ENCODE data around the gene VGLL4. TPM values are rescaled to one million over a fixed set of nuclear protein-coding genes. Genes with fewer than 3 reads are reported as not detected.

The VGLL4 gene
- total RNA-seq, 2 experiments from 2014 or later, result 36.1 to 74.5 TPM

- ChIA-PET CTCF (ENCODE audit: unreplicated experiment) (no interaction called here), POLR2A (interaction anchor here (0.5 to 2.2 kb wide), 4 partner anchors 11 to 1148 kb away, joined by 3 to 5 read pairs (median 4); no protein-coding TSS in a partner anchor)
- Histone ChIP-seq H3K27ac (ENCODE audit: low read depth, low read length, poor library complexity, severe bottlenecking) (peak overlapping the region; percentile 68), H3K4me1 (ENCODE audit: insufficient read depth, low read length, poor library complexity, severe bottlenecking) (peaks cover 28% of the 10 kb centered on the region), H2AFZ (ENCODE audit: low read length) (no peak overlapping the region; the same call in 1 of the 2 replicates), H3K9me2 (ENCODE audit: insufficient read depth, low read length) (no peaks in the 10 kb centered on the region), H4K20me1 (ENCODE audit: insufficient read depth, low read length) (no peaks in the 10 kb centered on the region), H3K4me3 (ENCODE audit: low read depth, low read length, poor library complexity, severe bottlenecking) (peak overlapping the region; percentile 29), H3K79me2 (ENCODE audit: insufficient read depth, low read depth, low read length) (no peaks in the 10 kb centered on the region), H3K4me2 (ENCODE audit: low read length) (peak overlapping the region; percentile 70), H3K9me3 (ENCODE audit: low read length) (no peaks in the 10 kb centered on the region), H3K36me3 (ENCODE audit: insufficient read depth, low read length) (no peaks in the 10 kb centered on the region)
- TF ChIP-seq EZH2phosphoT487 (IDR thresholded peaks at IDR 0.05; ENCODE audit: borderline replicate concordance, low read depth, low read length), result no peak
- TF ChIP-seq, protein P1, sequence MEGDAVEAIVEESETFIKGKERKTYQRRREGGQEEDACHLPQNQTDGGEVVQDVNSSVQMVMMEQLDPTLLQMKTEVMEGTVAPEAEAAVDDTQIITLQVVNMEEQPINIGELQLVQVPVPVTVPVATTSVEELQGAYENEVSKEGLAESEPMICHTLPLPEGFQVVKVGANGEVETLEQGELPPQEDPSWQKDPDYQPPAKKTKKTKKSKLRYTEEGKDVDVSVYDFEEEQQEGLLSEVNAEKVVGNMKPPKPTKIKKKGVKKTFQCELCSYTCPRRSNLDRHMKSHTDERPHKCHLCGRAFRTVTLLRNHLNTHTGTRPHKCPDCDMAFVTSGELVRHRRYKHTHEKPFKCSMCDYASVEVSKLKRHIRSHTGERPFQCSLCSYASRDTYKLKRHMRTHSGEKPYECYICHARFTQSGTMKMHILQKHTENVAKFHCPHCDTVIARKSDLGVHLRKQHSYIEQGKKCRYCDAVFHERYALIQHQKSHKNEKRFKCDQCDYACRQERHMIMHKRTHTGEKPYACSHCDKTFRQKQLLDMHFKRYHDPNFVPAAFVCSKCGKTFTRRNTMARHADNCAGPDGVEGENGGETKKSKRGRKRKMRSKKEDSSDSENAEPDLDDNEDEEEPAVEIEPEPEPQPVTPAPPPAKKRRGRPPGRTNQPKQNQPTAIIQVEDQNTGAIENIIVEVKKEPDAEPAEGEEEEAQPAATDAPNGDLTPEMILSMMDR (conservative IDR thresholded peaks at IDR 0.05; ENCODE audit: low read length), result no peak
- no TSS peak for BruUV-seq (replicated peaks)
- intact Hi-C loops (cut with micrococcal nuclease; ENCODE audit: unreplicated experiment), result no loop called here
- DNase-seq (ENCODE audit: low spot score), result peak; percentile 11
These were observed 134.3 kb downstream of the VGLL4 start for GRCh38 chr3:11509173-11510000.

GRCh38 chr3:11508346-11509172 is 135.2 kb downstream of the VGLL4 start:
- Histone ChIP-seq H3K4me2 (ENCODE audit: low read length) (no peak overlapping the region), H3K4me1 (ENCODE audit: insufficient read depth, low read length, poor library complexity, severe bottlenecking) (peaks cover 28% of the 10 kb centered on the region), H3K79me2 (ENCODE audit: insufficient read depth, low read depth, low read length) (no peaks in the 10 kb centered on the region), H3K36me3 (ENCODE audit: insufficient read depth, low read length) (no peaks in the 10 kb centered on the region), H3K9me2 (ENCODE audit: insufficient read depth, low read length) (no peaks in the 10 kb centered on the region), H3K27ac (ENCODE audit: low read depth, low read length, poor library complexity, severe bottlenecking) (no peak overlapping the region), H2AFZ (ENCODE audit: low read length) (no peak overlapping the region; the same call in 1 of the 2 replicates), H4K20me1 (ENCODE audit: insufficient read depth, low read length) (no peaks in the 10 kb centered on the region), H3K4me3 (ENCODE audit: low read depth, low read length, poor library complexity, severe bottlenecking) (no peak overlapping the region), H3K9me3 (ENCODE audit: low read length) (no peaks in the 10 kb centered on the region)
- CTCF ChIA-PET (ENCODE audit: unreplicated experiment), result interaction anchor here (0.8 kb wide), 1 partner anchor 8 kb away, joined by 3 read pairs; no protein-coding TSS in a partner anchor
- TF ChIP-seq, protein P1 (conservative IDR thresholded peaks at IDR 0.05; ENCODE audit: low read length), result no peak
- TF ChIP-seq EZH2phosphoT487 (IDR thresholded peaks at IDR 0.05; ENCODE audit: borderline replicate concordance, low read depth, low read length), result no peak
- intact Hi-C loops (cut with micrococcal nuclease; ENCODE audit: unreplicated experiment), result no loop called here
- no TSS peak for BruUV-seq (replicated peaks)
- POLR2A ChIA-PET, result interaction anchor here (0.5 to 2.2 kb wide), 6 partner anchors 8 to 1767 kb away, joined by 3 to 5 read pairs (median 3); no protein-coding TSS in a partner anchor
- DNase-seq (ENCODE audit: low spot score), result no peak

Measured in OCI-LY7 (cell line).